HL-60/S4 treated with phorbol 12-myristate 13-acetate at 8.2 ng/mL for 4 days and 3 days (cell line): ENCODE data around the gene HECW1.

Experiments
- in situ Hi-C: fragments of 300-500 bp; cut with MboI; formaldehyde crosslinking; loops from 2 replicates; pipeline ENCODE4 v1.15.0; 2022; ENCODE audit warnings: low sequenced_read_pairs

HECW1 gene

DNA sequence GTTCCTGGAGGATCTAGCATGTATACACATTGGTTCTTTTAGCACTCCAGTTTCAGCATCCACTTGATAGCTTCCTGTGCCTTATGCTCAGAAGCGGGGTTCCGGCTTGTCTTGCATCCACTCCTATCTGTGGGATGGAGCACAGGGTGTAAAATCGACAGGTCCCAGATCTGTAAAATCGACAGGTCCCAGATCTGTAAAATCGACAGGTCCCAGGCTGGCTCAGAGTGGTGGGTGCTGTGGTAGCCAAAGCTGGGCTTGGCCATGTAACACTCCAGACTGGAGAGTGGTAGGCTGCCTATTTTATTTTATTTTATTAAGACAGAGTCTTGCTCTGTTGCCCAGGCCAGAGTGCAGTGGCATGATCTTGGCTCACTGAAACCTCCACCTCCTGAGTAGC lies 30.3 kb downstream of the HECW1 start:
- in situ Hi-C loops: no loop called here

DNA sequence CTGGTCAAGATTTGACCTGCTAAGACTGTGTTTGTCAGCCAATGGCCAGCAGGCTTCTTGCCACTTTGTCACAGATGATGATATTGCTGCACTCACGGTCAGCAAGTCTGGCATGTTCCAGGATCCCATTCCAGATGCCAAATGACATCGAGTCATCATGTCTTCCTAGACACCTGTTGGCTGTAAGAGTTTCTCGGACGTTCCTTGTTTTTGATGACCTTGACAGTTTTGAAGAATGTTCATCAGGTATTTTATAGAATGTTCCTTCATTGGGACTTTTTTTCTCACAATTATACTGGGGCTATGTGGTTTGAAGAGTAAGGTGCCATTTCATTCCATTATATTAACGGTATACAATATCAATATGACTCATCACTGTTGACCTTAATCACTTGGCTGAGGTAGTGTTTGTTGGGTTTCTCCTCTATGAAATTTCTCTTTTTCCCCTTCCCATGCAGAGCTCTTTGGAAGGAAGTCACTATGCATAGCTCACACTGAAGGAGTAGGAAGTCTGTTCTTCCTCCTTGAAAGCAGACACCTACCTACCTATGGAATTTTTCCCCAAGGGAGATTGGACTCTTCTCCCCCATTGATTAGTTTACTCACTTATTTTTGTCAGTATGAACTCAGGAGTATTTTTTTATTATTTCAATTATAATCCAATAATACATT lies 31.6 kb downstream of the HECW1 start:
- in situ Hi-C loops: no loop called here

DNA sequence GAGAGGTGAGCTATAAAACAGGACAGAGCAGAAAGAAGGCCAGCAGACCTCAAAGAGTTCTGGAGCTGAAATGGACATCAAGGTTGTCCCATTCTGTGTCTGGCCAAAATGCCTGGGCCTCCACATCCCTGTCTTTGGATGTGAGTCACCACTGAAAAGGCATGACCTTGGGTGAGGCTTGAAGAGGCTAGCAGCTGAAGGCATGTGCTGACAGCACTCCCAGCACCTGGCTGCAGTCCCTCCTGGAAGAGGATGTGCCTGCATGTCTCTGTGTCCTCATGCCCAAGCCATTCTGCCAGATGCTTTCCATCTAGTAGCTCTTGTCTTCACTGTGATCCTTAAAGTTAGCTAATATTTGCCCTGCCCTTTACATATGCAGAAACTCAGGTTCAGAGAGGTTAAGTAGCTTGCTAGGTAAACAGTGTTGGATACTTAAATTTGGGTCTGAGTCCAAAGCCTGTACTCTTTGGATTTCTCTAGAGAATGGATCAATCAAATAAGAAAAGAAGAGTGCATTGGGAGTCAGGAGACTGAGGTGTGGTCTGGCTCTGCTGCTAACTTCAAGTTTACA lies 35.8 kb downstream of the HECW1 start:
- in situ Hi-C loops: no loop called here

DNA sequence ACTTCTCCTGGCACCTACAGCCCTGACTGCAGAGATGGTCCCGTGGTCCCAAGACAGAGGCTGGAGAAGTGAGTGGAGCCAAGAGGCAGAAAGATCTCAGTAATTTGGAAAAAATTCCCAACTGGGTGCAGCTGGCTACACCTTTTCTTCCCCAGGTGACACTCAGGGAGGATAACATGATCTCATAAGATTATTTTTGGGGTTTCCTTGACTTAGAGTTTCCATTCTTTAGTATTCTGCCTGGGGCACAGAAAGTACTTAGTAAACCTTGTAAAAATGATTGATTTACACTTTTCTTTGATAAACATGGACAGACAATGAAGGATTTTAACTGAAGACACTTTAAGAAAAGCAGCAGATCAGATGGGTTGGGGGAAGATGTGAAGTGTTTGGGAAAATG lies 38.6 kb downstream of the HECW1 start:
- in situ Hi-C loops: no loop called here

DNA sequence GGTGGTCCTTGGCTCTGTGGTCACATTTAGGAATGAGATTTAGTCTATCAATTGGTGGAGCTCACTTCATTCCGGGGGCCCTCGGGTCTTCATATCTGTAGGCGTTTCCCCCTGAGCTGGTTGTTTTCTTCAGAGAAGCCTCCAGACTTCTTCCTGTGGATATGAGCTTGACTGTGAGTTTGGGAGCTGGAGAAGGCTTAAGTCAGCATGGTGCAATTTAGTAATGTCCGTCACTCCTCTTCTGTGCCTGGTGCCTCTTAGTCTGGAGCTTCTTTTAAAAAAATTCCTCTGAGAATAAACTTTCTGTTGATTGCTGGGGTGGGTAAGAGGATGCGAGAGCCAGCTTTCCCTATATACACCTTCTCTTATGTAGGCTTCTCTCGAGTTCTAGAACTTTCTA lies 40.2 kb downstream of the HECW1 start:
- in situ Hi-C loops: no loop called here

DNA sequence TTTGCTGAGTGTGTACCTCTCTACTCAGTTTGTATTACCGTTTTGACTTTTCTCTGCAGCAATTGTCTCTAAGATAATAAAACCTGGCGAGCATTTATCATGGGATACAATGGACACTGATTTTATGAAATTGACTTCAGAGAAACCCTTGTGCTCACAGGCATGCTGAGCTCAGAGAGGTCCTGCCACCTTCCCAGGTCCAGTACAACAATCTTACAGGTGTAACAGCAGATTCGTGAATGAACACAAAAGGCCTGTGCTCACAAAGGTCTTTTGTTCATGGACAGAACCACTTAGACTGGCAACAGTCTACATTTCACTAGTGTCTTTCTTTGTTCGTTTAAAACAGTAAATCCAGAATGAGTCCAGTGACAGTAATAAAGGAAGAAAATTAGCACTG lies 43.2 kb downstream of the HECW1 start:
- in situ Hi-C loops: no loop called here

DNA sequence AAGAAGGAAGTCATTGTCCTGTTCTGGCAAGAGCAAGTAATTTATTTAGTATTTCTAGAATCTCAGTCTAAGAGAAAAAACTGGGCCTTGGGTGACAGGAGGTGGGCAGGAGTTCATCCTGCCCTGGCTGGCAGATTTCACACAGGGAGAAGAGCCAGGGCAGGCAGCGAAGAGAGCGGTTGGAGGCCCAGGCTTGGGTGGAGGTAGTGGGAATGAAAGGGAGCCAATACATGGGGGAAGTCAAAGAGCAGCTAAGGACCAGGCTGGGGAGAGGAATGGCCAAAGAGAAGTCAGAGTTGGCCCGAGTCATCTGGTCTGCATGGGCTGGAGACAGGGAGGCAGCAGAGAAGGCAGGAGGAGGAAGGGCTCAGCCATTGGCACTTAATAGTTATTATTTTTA lies 51.4 kb downstream of the HECW1 start:
- in situ Hi-C loops: no loop called here

DNA sequence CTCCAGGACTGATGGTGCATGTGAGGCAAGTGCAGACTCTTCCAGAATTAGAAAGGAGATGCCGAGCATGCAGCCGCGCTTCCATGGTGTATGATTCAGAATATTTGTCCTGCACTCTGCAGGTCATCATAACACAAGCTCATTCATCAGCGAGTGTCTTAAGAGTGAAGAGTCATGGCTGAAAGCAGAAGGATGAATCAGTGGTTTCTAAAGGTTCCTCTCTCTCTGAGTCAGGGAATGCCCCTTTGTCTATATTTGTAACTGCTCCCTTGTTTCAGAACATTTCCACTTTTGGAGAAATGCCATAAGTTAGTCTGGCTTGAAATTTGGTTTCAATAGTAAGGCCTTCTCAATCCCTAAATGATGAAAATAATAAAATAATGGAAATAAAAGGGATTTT lies 52.3 kb downstream of the HECW1 start:
- in situ Hi-C loops: no loop called here

DNA sequence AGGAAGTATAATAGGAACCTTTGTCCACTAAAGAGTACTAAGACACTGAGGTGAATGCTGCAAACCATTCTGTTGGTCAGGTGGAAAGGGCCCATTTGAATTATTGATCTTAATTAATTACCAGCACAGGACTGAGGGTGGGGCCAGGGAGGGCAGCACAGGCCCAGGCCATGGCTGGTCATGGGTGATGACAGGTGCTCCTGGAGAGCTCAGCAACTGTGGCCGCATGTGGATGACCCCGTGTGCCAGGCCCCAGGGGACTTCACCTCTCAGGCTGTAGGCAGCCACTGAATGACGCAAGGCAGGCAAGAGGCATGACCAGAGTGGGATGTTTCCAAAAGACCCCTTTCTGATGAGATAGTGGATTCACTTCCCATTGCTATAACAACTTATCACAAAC lies 54.2 kb downstream of the HECW1 start:
- in situ Hi-C loops: no loop called here

DNA sequence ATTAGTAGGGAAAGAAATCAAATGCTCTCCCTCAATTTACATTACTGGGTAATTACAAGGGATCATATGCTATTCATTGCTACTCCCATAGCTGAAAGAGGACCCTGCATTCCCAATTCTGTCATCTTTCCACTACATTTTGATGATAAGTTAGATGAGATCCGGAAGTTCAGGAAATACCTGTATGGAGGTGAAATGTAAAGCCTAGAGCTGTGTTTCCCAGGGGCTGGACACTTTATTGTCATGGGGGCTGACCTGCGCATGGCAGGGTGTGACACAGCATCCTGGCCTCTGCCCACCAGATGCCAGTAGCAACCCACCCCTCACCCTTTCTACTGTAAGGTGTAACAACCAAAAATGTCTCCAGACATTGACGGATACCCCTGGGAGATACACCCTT lies 56.6 kb downstream of the HECW1 start:
- in situ Hi-C loops: no loop called here

DNA sequence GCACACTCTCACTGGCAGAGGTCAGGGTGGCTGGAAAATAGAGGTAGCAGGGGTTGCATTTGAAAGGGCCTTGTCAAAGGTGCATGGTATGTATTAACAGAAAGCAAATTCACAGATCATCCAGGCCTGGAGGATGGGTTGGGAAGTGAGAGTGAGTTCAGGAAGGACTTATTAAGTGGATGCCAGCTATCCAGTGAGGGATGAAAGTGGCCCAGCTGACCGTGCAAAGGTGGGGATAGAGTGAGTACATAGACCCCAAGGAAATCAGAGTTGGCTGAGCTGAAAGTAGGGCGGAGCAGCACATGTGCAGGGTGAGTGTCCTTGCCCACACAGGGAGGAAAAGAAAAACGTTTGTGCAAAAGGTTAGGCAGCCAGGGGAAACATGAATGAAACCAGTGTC lies 58.1 kb downstream of the HECW1 start:
- in situ Hi-C loops: no loop called here

DNA sequence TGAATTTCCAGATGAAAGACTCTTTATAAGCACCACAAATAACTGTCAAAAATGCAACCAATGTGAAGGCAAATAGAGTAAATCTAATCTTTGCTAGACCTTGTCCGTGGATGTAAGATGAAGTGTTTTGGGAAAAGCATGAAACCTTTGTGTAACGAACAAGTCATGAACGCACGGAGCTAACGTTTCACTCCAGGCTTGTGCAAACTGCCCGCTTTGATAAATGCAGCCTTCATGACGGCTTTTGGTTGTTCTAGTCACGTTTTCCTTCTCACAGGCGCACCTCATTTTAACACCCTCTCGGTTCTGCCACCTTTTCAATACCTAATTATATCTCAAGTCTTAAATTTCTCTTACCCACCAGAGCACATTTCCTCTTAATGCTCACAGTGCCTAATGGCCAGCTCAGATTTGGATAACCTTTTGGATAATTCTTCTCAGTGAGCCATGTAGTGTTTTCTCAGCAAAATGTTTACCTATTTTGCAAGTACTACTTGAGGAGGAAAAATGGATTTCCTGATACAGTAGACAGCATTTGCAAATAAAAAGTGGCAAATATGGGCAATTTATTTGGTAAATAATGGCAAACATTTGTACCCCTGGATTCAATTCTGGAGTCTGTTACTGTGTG lies 63.2 kb downstream of the HECW1 start:
- in situ Hi-C loops: loop anchor here (25.0 kb wide), 1 partner anchor 112 kb away; no protein-coding TSS in a partner anchor

DNA sequence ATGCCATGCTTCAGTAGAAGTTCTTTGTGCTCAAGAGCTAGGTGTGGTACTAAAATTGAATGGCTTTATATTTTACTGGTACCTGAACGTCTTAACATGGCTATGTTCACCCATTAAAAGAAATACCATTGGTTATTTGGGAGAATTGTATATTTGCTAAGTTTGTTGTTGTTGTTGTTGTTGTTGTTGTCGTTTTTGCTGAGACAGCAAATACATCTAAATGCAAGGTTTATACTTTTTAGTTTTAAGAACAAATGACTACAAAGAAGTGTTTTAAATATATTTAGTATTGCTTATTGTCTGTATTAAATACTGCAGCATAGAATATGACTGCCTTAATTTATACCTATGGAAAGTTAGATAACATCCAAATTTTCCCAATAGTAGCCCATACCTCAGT lies 66.9 kb downstream of the HECW1 start:
- in situ Hi-C loops: loop anchor here (25.0 kb wide), 1 partner anchor 108 kb away; no protein-coding TSS in a partner anchor

DNA sequence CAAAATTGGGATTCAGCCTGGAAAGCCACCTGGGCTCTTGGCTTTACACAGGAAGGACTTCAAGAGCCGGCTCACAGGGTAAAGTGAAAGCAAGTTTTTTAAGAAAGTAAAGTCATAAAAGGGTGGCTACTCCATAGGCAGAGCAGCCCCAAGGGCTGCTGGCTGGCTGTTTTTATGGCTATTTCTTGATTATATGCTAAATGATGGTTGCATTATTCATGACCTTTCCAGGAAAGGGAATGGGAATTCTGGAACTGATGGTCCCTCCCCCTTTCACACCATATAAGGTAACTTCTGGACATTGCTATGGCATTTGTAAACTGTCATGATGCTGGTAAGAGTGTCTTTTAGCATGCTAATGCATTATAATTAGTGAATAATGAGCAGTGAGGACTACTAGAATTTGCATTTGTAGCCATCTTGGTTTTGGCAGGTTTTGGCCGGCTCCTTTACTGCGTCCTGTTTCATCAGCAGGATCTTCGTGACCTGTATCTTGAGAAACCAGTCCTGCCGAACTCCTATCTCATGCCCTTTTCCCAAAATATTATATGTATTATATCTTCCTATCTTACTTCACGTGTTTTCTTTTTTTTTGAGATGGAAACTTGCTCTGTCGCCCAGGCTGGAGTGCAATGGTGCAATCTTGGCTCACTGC lies 80.5 kb downstream of the HECW1 start:
- in situ Hi-C loops: loop anchor here (25.0 kb wide), 1 partner anchor 94 kb away; no protein-coding TSS in a partner anchor

DNA sequence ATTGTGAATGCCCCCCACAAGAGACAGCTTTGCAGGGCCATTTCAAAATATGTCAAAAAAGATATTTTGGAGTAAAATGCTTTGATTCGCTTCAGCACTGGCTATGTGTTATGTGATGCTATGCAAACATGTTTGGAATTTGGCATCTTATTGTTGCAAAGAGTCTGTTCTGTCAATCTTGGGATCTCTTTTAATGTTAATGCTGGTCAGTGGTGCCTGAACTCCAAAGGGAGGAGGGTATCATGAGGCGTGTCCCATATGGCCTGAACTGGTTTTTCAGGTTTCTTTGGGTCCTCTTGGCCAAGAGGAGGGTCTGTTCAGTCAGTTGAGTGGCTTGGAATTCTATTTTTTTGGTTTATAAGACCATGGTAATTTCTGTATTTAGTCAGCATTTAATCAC lies 81.4 kb downstream of the HECW1 start:
- in situ Hi-C loops: loop anchor here (25.0 kb wide), 1 partner anchor 93 kb away; no protein-coding TSS in a partner anchor

DNA sequence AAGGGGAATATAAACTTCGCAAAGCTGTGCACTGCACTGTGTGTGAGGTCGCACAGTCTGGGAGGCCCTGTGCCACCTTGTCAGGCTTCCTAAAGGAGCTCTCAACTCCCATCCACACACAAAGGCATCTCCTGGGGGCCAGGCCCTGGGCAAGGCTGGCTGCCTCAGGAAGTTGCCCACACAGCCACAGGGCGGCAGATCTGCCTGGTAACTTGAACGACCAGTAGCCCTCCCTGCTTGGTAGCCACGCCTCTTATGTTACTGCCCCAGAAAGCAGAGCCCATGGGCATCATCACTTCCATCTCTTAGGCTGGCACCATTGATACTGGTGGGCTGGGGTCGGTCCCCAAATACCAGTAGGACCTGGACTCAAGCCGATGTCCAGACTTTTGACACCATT lies 82.8 kb downstream of the HECW1 start:
- in situ Hi-C loops: loop anchor here (25.0 kb wide), 1 partner anchor 92 kb away; no protein-coding TSS in a partner anchor

DNA sequence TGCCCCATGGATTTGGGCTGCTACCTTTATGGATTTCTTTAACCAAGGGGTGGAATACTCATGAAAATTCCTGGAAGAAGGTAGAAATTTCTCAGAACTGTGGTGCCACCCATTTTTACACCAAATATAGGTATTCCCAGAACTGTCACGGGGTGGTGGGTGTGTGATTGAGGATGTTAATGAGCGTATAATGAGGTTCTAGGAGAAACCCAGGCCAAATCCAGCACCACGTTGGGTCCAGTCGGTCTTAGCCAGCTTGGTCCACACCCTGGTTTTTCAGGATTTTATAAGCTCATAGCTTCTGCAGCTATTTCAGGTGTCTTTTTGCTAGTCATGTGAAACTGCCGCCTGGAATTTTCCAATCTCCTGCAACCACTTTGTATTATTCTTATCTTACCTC lies 83.3 kb downstream of the HECW1 start:
- in situ Hi-C loops: loop anchor here (25.0 kb wide), 1 partner anchor 92 kb away; no protein-coding TSS in a partner anchor

DNA sequence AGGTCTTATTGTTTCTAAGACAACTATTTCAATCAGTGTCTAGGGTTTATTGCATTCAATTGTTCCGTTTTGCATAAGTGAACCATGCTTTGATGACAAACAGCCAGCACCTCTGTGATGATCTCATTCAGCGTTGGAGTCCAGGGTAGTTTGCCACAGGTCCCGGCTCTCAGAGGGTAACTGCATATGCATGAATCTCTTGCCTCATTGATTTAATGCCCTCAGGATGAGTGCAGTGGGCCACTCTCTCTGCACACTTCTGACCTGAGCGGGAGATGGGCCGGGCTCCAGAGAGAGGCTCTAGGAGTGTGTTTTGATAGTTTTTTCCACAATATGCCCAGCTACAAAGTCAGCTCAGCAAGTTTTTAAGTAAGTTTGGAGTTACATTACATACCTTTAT lies 83.9 kb downstream of the HECW1 start:
- in situ Hi-C loops: loop anchor here (25.0 kb wide), 1 partner anchor 91 kb away; no protein-coding TSS in a partner anchor

DNA sequence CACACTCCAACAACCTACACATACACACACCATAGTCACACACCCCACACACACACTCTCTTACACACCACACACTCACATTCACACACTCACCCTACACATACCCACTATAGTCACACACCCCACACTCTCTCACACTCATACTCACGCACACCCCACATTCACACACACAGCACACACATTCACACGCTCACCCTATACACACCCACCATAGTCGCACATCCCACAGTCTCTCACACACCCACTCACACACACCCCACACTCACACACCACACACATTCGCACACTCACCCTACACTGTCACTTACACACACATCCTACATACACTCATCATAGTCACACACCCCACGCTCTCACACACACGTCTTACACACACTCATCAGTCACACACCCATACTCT lies 85.6 kb downstream of the HECW1 start:
- in situ Hi-C loops: loop anchor here (25.0 kb wide), 1 partner anchor 89 kb away; no protein-coding TSS in a partner anchor

DNA sequence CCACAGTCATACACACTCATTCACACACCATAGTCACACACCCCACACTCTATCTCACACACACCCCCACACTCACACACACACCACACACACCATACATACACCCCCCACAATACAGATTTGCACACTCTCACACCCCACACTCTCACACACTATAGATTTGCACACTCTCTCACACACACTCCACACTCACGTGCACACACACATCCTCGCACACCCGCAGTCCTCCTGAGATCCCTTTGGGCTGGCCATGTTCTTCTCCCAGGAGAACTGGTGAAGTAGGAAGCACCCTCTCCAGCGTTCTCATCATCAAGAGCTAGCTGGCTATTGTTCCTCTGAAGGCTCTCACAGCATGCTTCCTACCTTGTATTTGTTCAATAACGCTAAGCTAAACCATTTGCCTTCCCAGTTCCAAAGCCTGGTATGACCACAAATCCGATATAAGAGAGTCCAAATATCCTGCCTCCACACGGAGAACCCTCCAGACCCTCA lies 86.2 kb downstream of the HECW1 start:
- in situ Hi-C loops: loop anchor here (25.0 kb wide), 1 partner anchor 89 kb away; no protein-coding TSS in a partner anchor
